H1 (cell line): ENCODE results near the gene AIRE.

Experiments used
- CTCF ChIP-seq, 3 experiments: IDR thresholded peaks; 1 replicate in 2 of 3; 2 replicates in 1 of 3; pipeline versions ENCODE4 v1.5.1 to v1.6.1; 2011; ENCODE audit warnings: low read length in 3 of 3, mild to moderate bottlenecking in 3 of 3, inconsistent platforms in 2 of 3, low read depth in 1 of 3, moderate library complexity in 1 of 3; ENCODE audit not compliant: insufficient read depth in 1 of 3; ENCODE audit errors: control extremely low read depth in 1 of 3
- EZH2 ChIP-seq: fragments of 200-600 bp; sonication (generic); IDR thresholded peaks from 2 replicates; pipeline ENCODE4 v1.7.1; 2012; ENCODE audit warnings: low read depth, mild to moderate bottlenecking, moderate library complexity, low read length, inconsistent platforms; ENCODE audit not compliant: severe bottlenecking
- HDAC6 ChIP-seq: IDR thresholded peaks from one replicate; pipeline ENCODE4 v1.7.1; 2012; ENCODE audit warnings: low read depth, mild to moderate bottlenecking, inconsistent platforms, low read length, moderate library complexity
- POLR2A ChIP-seq, 2 experiments: IDR thresholded peaks; 1 replicate in 1 of 2; 2 replicates in 1 of 2; pipeline ENCODE4 v1.6.1; 2011; ENCODE audit warnings: low read depth in 2 of 2, low read length in 2 of 2, mild to moderate bottlenecking in 2 of 2; ENCODE audit errors: control extremely low read depth in 1 of 2
- SP1 ChIP-seq: IDR thresholded peaks from 2 replicates; pipeline ENCODE4 v1.6.1; 2011; ENCODE audit warnings: low read depth, low read length
- YY1 ChIP-seq: IDR thresholded peaks from 2 replicates; pipeline ENCODE4 v1.6.1; 2011; ENCODE audit warnings: low read depth, mild to moderate bottlenecking, low read length

- no peak for TF ChIP-seq HDAC6
- TF ChIP-seq EZH2: no peak
- TF ChIP-seq SP1: no peak
- TF ChIP-seq POLR2A (IDR thresholded peaks at IDR 0.05; ENCODE audit: control extremely low read depth in 1 of 2, low read depth in 2 of 2, low read length in 2 of 2): no peak
- TF ChIP-seq YY1: no peak
- TF ChIP-seq CTCF (IDR thresholded peaks at IDR 0.05; ENCODE audit: control extremely low read depth in 1 of 3, insufficient read depth in 1 of 3, low read depth in 1 of 3, low read length in 3 of 3): no peak
Measured at GRCh38 chr21:44272284-44272858, 13.3 kb upstream of the AIRE start.
